ENCODE results near the gene SIX6.

Gene SIX6

DNA sequence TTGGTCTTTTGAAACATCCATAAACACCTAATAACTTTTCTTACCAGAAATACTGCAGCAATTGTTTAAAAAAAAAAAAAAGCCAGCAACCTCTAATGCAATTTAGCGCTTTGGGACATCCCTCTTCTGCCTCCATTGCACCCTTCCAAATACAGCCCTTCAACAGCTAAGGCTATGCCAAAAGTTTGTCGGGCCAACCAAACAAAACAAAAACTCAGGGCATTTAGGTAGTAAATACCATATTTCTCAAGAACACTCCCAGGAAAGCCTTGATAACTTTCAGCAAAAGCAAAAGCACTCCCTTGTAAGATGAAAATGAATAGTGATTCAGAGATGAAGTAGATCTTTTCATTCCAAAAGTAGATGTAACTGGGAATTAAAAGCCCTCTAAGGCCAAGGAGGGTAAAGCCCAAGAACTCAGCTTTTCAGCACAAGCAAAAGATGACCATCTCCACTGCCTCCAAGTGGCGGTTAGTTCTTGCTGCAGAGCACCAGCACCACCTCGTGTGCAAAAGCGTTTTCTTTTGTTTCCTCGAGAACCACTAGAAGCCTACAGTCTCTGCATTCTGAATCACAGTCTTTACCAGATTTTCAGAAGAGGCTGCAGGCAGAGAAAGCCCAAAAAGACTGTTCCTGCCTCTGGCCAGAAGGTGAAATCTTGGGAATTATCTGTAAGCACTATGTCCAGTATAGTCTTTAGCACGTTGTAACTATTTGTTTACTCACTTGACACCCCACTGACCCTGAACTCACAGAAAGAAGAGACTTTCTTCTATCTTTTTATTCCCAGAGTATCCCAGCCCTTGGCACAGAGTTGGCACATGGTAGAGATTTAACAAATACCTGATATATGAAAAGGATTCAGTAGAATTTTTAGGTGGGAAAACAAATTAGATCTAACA is 53.1 kb downstream of the SIX6 start:
- TF ChIP-seq, protein P1, sequence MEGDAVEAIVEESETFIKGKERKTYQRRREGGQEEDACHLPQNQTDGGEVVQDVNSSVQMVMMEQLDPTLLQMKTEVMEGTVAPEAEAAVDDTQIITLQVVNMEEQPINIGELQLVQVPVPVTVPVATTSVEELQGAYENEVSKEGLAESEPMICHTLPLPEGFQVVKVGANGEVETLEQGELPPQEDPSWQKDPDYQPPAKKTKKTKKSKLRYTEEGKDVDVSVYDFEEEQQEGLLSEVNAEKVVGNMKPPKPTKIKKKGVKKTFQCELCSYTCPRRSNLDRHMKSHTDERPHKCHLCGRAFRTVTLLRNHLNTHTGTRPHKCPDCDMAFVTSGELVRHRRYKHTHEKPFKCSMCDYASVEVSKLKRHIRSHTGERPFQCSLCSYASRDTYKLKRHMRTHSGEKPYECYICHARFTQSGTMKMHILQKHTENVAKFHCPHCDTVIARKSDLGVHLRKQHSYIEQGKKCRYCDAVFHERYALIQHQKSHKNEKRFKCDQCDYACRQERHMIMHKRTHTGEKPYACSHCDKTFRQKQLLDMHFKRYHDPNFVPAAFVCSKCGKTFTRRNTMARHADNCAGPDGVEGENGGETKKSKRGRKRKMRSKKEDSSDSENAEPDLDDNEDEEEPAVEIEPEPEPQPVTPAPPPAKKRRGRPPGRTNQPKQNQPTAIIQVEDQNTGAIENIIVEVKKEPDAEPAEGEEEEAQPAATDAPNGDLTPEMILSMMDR (conservative IDR thresholded peaks at IDR 0.05; ENCODE audit: low read length) = peak; percentile 87
- DNase-seq (ENCODE audit: low read depth) = peak; percentile 80
- H3K4me3 ChIP-seq (ENCODE audit: low read length) = no peak overlapping the region

Data from AG10803 (cell line).